ENCODE measurements around the gene TMEM147.

The TMEM147 gene

GRCh38 chr19:35545001-35545854 lies at the start of gene TMEM147:
TMEM147 (plus strand) TSS chr19:35545626; CDS start chr19:35545740, 114 bp downstream.
- no peak for DNase-seq (ENCODE audit: low read depth, low spot score)

- DNase-seq (ENCODE audit: low read depth, low spot score), result no peak
These were observed 48.0 kb upstream of the TMEM147 start for GRCh38 chr19:35497406-35497805.

- DNase-seq (ENCODE audit: low read depth, low spot score), result no peak
These were observed 47.2 kb upstream of the TMEM147 start for GRCh38 chr19:35498220-35498619.

GRCh38 chr19:35498984-35499527 lies 46.4 kb upstream of the TMEM147 start:
- no peak for DNase-seq (ENCODE audit: low read depth, low spot score)

GRCh38 chr19:35500611-35501010 lies 44.8 kb upstream of the TMEM147 start:
- DNase-seq (ENCODE audit: low read depth, low spot score), result no peak

GRCh38 chr19:35501684-35502083 lies 43.7 kb upstream of the TMEM147 start:
- DNase-seq (ENCODE audit: low read depth, low spot score), result no peak

- no peak for DNase-seq (ENCODE audit: low read depth, low spot score)
These were observed 42.7 kb upstream of the TMEM147 start for GRCh38 chr19:35502751-35503150.

- no peak for DNase-seq (ENCODE audit: low read depth, low spot score)
These were observed 39.4 kb upstream of the TMEM147 start for GRCh38 chr19:35506011-35506410.

- DNase-seq (ENCODE audit: low read depth, low spot score), result no peak
These were observed 37.9 kb upstream of the TMEM147 start for GRCh38 chr19:35507561-35507960.

GRCh38 chr19:35508129-35508528 lies 37.3 kb upstream of the TMEM147 start:
- no peak for DNase-seq (ENCODE audit: low read depth, low spot score)

GRCh38 chr19:35509018-35509652 lies 36.3 kb upstream of the TMEM147 start:
- no peak for DNase-seq (ENCODE audit: low read depth, low spot score)

GRCh38 chr19:35509861-35510625 lies 35.4 kb upstream of the TMEM147 start:
- DNase-seq (ENCODE audit: low read depth, low spot score), result peak; percentile 82

- DNase-seq (ENCODE audit: low read depth, low spot score), result no peak
These were observed 34.8 kb upstream of the TMEM147 start for GRCh38 chr19:35510626-35510964.

GRCh38 chr19:35511337-35511736 lies 34.1 kb upstream of the TMEM147 start:
- DNase-seq (ENCODE audit: low read depth, low spot score), result no peak

GRCh38 chr19:35512831-35513627 lies 32.4 kb upstream of the TMEM147 start:
- DNase-seq (ENCODE audit: low read depth, low spot score), result no peak

- DNase-seq (ENCODE audit: low read depth, low spot score), result no peak
These were observed 31.7 kb upstream of the TMEM147 start, which contains the start of gene DMKN for GRCh38 chr19:35513628-35514281. DMKN (minus strand) TSS chr19:35513649; CDS start chr19:35513475, 174 bp downstream.

GRCh38 chr19:35514282-35514809 lies 31.1 kb upstream of the TMEM147 start:
- no peak for DNase-seq (ENCODE audit: low read depth, low spot score)

- DNase-seq (ENCODE audit: low read depth, low spot score), result no peak
These were observed 29.1 kb upstream of the TMEM147 start for GRCh38 chr19:35516310-35516709.

- no peak for DNase-seq (ENCODE audit: low read depth, low spot score)
These were observed 28.1 kb upstream of the TMEM147 start for GRCh38 chr19:35517342-35517741.

GRCh38 chr19:35518313-35518712 lies 27.1 kb upstream of the TMEM147 start:
- no peak for DNase-seq (ENCODE audit: low read depth, low spot score)
